Stimulated activated CD8-positive, alpha-beta memory T cell treated with anti-CD3 and anti-CD28 coated beads, Interleukin-4, amount 100 ng/mL, for 1 hour (primary cell): ENCODE results near the gene NEUROG2.
"Not testable (repeated sequence)": the region's sequence is repeated elsewhere in the genome, so short reads cannot be mapped to it uniquely, and the experiment has no call there.

Experiments used
- DNase-seq, 2 donors: peaks; one replicate each; pipeline ENCODE4 v3.0.0-alpha.2; 2020; ENCODE audit warnings: low read depth in 2 of 2, low spot score in 1 of 2

NEUROG2 gene

GRCh38 chr4:112516066-112516470 is at the start of gene NEUROG2:
Gene NEUROG2, minus strand, starts transcription at chr4:112516180. Its CDS starts 705 bp downstream, at chr4:112515475.
- DNase-seq = no peak

GRCh38 chr4:112564706-112565270 is 48.8 kb upstream of the NEUROG2 start:
- DNase-seq = no peak

- no peak for DNase-seq
These were observed 47.6 kb upstream of the NEUROG2 start for GRCh38 chr4:112563431-112564200.

- no peak for DNase-seq
These were observed 46.4 kb upstream of the NEUROG2 start for GRCh38 chr4:112562254-112562879.

GRCh38 chr4:112560084-112560483 is 44.1 kb upstream of the NEUROG2 start:
- DNase-seq = no peak

- no peak for DNase-seq
These were observed 43.1 kb upstream of the NEUROG2 start for GRCh38 chr4:112559053-112559452.

- DNase-seq = no peak
These were observed 41.9 kb upstream of the NEUROG2 start for GRCh38 chr4:112557676-112558411.

GRCh38 chr4:112554271-112554670 is 38.3 kb upstream of the NEUROG2 start:
- DNase-seq = not testable (repeated sequence)

- DNase-seq = no peak
These were observed 36.7 kb upstream of the NEUROG2 start for GRCh38 chr4:112552668-112553067.

GRCh38 chr4:112550728-112551127 is 34.7 kb upstream of the NEUROG2 start:
- DNase-seq = no peak

- no peak for DNase-seq
These were observed 30.5 kb upstream of the NEUROG2 start for GRCh38 chr4:112546476-112546875.

- DNase-seq = no peak
These were observed 29.4 kb upstream of the NEUROG2 start for GRCh38 chr4:112545346-112545745.

GRCh38 chr4:112540695-112541094 is 24.7 kb upstream of the NEUROG2 start:
- no peak for DNase-seq

GRCh38 chr4:112536123-112536522 is 20.1 kb upstream of the NEUROG2 start:
- no peak for DNase-seq

- no peak for DNase-seq
These were observed 16.3 kb upstream of the NEUROG2 start for GRCh38 chr4:112532267-112532666.

- DNase-seq = no peak
These were observed 15.2 kb upstream of the NEUROG2 start for GRCh38 chr4:112531146-112531545.

- DNase-seq = no peak
These were observed 10.1 kb upstream of the NEUROG2 start for GRCh38 chr4:112526061-112526460.

GRCh38 chr4:112523764-112524505 is 8.0 kb upstream of the NEUROG2 start:
- peak; percentile 44 to 53 for DNase-seq

- DNase-seq = no peak
These were observed 7.2 kb upstream of the NEUROG2 start for GRCh38 chr4:112523008-112523721.

GRCh38 chr4:112522431-112522830 is 6.5 kb upstream of the NEUROG2 start:
- DNase-seq = not testable (repeated sequence)
